Endothelial cell of umbilical vein (primary cell): ENCODE data around the gene NGEF. TPM values are rescaled to one million over a fixed set of nuclear protein-coding genes. Genes with fewer than 3 reads are reported as not detected.

Experiments
- BruUV-seq: library from RNA; stranded (reverse); fragments of 400-500 nt; replicated peaks from 2 replicates; lab custom pipeline; 2021; lab: Mats Ljungman, UMichigan
- CTCF ChIA-PET: fragments of 300-600, 350-600 bp; sonication (Branson Sonifier 250); formaldehyde crosslinking; loops from one replicate; lab custom pipeline; 2021; ENCODE audit warnings: antibody characterized with exemption, inconsistent platforms; lab: Charles Lee
- POLR2A ChIA-PET: fragments of 300-600, 350-600 bp; sonication (Branson Sonifier 250); formaldehyde crosslinking; loops from one replicate; lab custom pipeline; 2021; ENCODE audit warnings: antibody characterized with exemption, inconsistent platforms; lab: Charles Lee
- DNase-seq: peaks from one replicate; pipeline ENCODE4 v3.0.0-alpha.2; 2011; ENCODE audit warnings: low read depth, low spot score
- FAIRE-seq: peaks from 2 replicates; lab custom pipeline; 2011; peaks lifted over from hg19 to GRCh38; lab: Jason Lieb, UNC
- H2AFZ ChIP-seq: 2 replicates; pipeline ENCODE4 v1.6.0; 2012; ENCODE audit warnings: low read depth, low read length, control low read depth, inconsistent platforms
- H3K27ac ChIP-seq: 2 replicates; pipeline ENCODE4 v1.5.1; 2011; ENCODE audit warnings: low read depth, mild to moderate bottlenecking, control low read depth, low read length, moderate library complexity; ENCODE audit not compliant: insufficient read depth
- H3K27me3 ChIP-seq, 2 experiments: 2 replicates each; pipeline versions ENCODE4 v1.6.0 to v1.6.1; 2011; ENCODE audit warnings: low read length in 2 of 2, mixed read lengths in 1 of 2; ENCODE audit not compliant: control insufficient read depth in 2 of 2, insufficient read depth in 2 of 2
- H3K36me3 ChIP-seq, 2 experiments: 2 replicates in 1 of 2; 3 replicates in 1 of 2; pipeline ENCODE4 v1.5.1; 2011; ENCODE audit warnings: low read length in 2 of 2, mild to moderate bottlenecking in 1 of 2, moderate library complexity in 1 of 2; ENCODE audit not compliant: control insufficient read depth in 2 of 2, insufficient read depth in 2 of 2; ENCODE audit errors: extremely low read depth in 1 of 2
- H3K4me1 ChIP-seq: 3 replicates; pipeline ENCODE4 v1.5.1; 2011; ENCODE audit warnings: mild to moderate bottlenecking, low read length; ENCODE audit not compliant: control insufficient read depth, insufficient read depth; ENCODE audit errors: extremely low read depth
- H3K4me2 ChIP-seq: 2 replicates; pipeline ENCODE4 v1.6.1; 2011; ENCODE audit warnings: low read length, control low read depth, mixed read lengths; ENCODE audit not compliant: insufficient read depth
- H3K4me3 ChIP-seq, 3 experiments: fragments of 200-600 bp in 1 of 3; sonication (generic), shearing (Covaris generic) in 1 of 3; replicated peaks in 1 of 3; 2 replicates each; pipeline ENCODE4 v1.5.1; 2011 to 2016; ENCODE audit warnings: control low read depth in 3 of 3, low read length in 3 of 3, mild to moderate bottlenecking in 2 of 3, inconsistent platforms in 1 of 3, low read depth in 1 of 3, moderate library complexity in 1 of 3; ENCODE audit not compliant: insufficient read depth in 1 of 3
- H3K79me2 ChIP-seq: 2 replicates; pipeline ENCODE4 v1.6.0; 2012; ENCODE audit warnings: low read length, inconsistent platforms; ENCODE audit not compliant: control insufficient read depth, insufficient read depth
- H3K9ac ChIP-seq: replicated peaks from 2 replicates; pipeline ENCODE3; 2011; ENCODE audit warnings: low read length, control low read depth; ENCODE audit not compliant: insufficient read depth; ENCODE audit errors: extremely low read depth
- H3K9me1 ChIP-seq: replicated peaks from 3 replicates; pipeline ENCODE4 v1.6.0; 2011; ENCODE audit warnings: mild to moderate bottlenecking, low read length; ENCODE audit not compliant: control insufficient read depth, insufficient read depth; ENCODE audit errors: extremely low read depth
- H3K9me3 ChIP-seq: replicated peaks from 2 replicates; pipeline ENCODE4 v1.5.1; 2012; ENCODE audit warnings: low read length, inconsistent platforms; ENCODE audit not compliant: control insufficient read depth, insufficient read depth
- H4K20me1 ChIP-seq: replicated peaks from 2 replicates; pipeline ENCODE3; 2011; ENCODE audit warnings: mild to moderate bottlenecking, low read length; ENCODE audit not compliant: control insufficient read depth, insufficient read depth; ENCODE audit errors: extremely low read depth
- EZH2 ChIP-seq: IDR thresholded peaks from 2 replicates; pipeline ENCODE4 v1.6.1; 2012; ENCODE audit warnings: borderline replicate concordance, low read depth, mild to moderate bottlenecking, moderate library complexity, low read length, inconsistent platforms; ENCODE audit not compliant: severe bottlenecking
- FOS ChIP-seq: IDR thresholded peaks from 2 replicates; pipeline ENCODE4 v1.6.1; 2011; ENCODE audit warnings: mild to moderate bottlenecking, low read length, moderate library complexity, borderline replicate concordance; ENCODE audit not compliant: insufficient read depth
- GATA2 ChIP-seq: IDR thresholded peaks from 2 replicates; pipeline ENCODE4 v1.7.0; 2011; ENCODE audit warnings: low read depth, mild to moderate bottlenecking, moderate library complexity, mixed read lengths, low read length; ENCODE audit not compliant: insufficient read length, insufficient read depth
- JUN ChIP-seq: IDR thresholded peaks from 2 replicates; pipeline ENCODE4 v1.6.1; 2011; ENCODE audit warnings: borderline replicate concordance, low read depth; ENCODE audit not compliant: insufficient read length, insufficient read depth
- MYC ChIP-seq: IDR thresholded peaks from one replicate; pipeline ENCODE4 v1.6.1; 2011; ENCODE audit warnings: mild to moderate bottlenecking, low read depth, low read length
- POLR2A ChIP-seq: IDR thresholded peaks from 2 replicates; pipeline ENCODE4 v1.6.1; 2012; ENCODE audit warnings: low read depth, mild to moderate bottlenecking, control low read depth, low read length
- POLR2AphosphoS5 ChIP-seq: IDR thresholded peaks from 2 replicates; pipeline ENCODE4 v1.6.1; 2012; ENCODE audit warnings: low read depth, mild to moderate bottlenecking, control low read depth, low read length, moderate library complexity; ENCODE audit not compliant: insufficient read depth
- dilution Hi-C: fragments of 300-500 bp; cut with MboI; formaldehyde crosslinking; loops from one replicate; pipeline ENCODE4 v1.15.0; 2019; ENCODE audit warnings: low sequenced_read_pairs; ENCODE audit not compliant: extremely low pct_ligation_motif_present
- intact Hi-C: fragments of 100-400 bp; cut with micrococcal nuclease; formaldehyde crosslinking; loops from one replicate; pipeline ENCODE4 v1.10.0; 2022
- polyA plus RNA-seq, 4 experiments: library from polyadenylated mRNA; depleted of rRNA in 3 of 4; stranded (reverse) in 3 of 4; unstranded in 1 of 4; fragments of >200 nt; gene quantifications; 2 replicates each; pipeline versions ENCODE4 v1.2.1 to v1.2.3, GENCODE V29; 2011 to 2012; ENCODE audit warnings: missing spikeins in 1 of 4
- total RNA-seq: library from RNA; stranded (reverse); gene quantifications from 2 replicates; pipeline ENCODE4 v1.2.3, GENCODE V29; 2021
- TF ChIP-seq, protein P1 (sequence below), 2 donors: IDR thresholded peaks; 1 replicate in 1 of 2; 2 replicates in 1 of 2; pipeline ENCODE4 v1.5.1; 2011; ENCODE audit warnings: low read length in 2 of 2, mild to moderate bottlenecking in 2 of 2, moderate library complexity in 2 of 2, control low read depth in 1 of 2, inconsistent platforms in 1 of 2, low read depth in 1 of 2; ENCODE audit not compliant: insufficient read depth in 1 of 2; ENCODE audit errors: extremely low read depth in 1 of 2
- TF ChIP-seq, protein P2 (sequence below): IDR thresholded peaks from 2 replicates; pipeline ENCODE4 v1.6.1; 2011; ENCODE audit not compliant: insufficient read depth, insufficient read length

The NGEF gene
- total and polyA plus RNA-seq, 2 donors (not counting 3 experiments of a cell fraction or from before 2014, with no cell fraction given) = 0.22 to 0.41 TPM

DNA sequence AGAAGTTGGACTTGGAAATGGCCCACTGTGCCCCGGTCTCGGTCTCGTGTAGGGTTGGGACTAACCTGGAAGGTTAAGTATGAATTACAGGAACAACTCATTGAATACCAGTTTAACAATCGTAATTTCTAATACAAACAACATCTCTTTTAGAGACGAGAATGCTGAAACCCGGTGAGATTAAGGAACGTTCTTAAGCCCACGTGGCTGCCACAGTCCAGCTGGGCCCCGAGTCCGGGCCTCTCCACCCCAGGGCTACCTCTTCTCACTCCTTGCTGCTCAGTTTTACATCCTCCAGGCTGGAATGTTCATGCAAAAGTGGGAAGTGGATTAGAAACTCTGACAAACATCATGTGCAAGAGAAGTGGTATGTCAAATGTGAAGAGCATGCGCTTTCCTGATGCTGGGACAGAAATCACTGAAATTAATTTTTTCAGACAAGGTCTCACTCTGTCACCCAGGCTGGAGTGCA is 29.4 kb downstream of the NGEF start:
- POLR2A ChIA-PET = no interaction called here
- Histone ChIP-seq H3K27me3 (peaks cover 0 to 2% of the 10 kb centered on the region in 2 experiments), H3K27ac (no peak overlapping the region), H3K4me2 (no peak overlapping the region), H3K9me3 (no peaks in the 10 kb centered on the region), H3K4me1 (peaks cover 7% of the 10 kb centered on the region), H2AFZ (no peak overlapping the region), H3K36me3 (no peaks in the 10 kb centered on the region), H3K4me3 (no peak overlapping the region), H3K79me2 (no peaks in the 10 kb centered on the region), H3K9me1 (no peaks in the 10 kb centered on the region), H4K20me1 (no peaks in the 10 kb centered on the region), H3K9ac (no peak overlapping the region)
- CTCF ChIA-PET = interaction anchor here (1.2 kb wide), 1 partner anchor 45 kb away, joined by 4 read pairs; no protein-coding TSS in a partner anchor
- dilution Hi-C loops = no loop called here
- no TSS peak for BruUV-seq
- DNase-seq (no peak), FAIRE-seq (no peak)
- intact Hi-C loops = loop anchor here (10.0 kb wide), 1 partner anchor 271 kb away; the partner anchor contains the start of gene ATG16L1
- no peak for TF ChIP-seq GATA2
- TF ChIP-seq POLR2AphosphoS5 = no peak
- no peak for TF ChIP-seq FOS
- no peak for TF ChIP-seq POLR2A
- no peak for TF ChIP-seq MYC
- TF ChIP-seq EZH2 = no peak
- TF ChIP-seq, protein P1, sequence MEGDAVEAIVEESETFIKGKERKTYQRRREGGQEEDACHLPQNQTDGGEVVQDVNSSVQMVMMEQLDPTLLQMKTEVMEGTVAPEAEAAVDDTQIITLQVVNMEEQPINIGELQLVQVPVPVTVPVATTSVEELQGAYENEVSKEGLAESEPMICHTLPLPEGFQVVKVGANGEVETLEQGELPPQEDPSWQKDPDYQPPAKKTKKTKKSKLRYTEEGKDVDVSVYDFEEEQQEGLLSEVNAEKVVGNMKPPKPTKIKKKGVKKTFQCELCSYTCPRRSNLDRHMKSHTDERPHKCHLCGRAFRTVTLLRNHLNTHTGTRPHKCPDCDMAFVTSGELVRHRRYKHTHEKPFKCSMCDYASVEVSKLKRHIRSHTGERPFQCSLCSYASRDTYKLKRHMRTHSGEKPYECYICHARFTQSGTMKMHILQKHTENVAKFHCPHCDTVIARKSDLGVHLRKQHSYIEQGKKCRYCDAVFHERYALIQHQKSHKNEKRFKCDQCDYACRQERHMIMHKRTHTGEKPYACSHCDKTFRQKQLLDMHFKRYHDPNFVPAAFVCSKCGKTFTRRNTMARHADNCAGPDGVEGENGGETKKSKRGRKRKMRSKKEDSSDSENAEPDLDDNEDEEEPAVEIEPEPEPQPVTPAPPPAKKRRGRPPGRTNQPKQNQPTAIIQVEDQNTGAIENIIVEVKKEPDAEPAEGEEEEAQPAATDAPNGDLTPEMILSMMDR (IDR thresholded peaks at IDR 0.05; ENCODE audit: extremely low read depth in 1 of 2, insufficient read depth in 1 of 2, low read depth in 1 of 2, low read length in 2 of 2) = no peak
- TF ChIP-seq, protein P2, sequence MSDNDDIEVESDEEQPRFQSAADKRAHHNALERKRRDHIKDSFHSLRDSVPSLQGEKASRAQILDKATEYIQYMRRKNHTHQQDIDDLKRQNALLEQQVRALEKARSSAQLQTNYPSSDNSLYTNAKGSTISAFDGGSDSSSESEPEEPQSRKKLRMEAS = no peak
- TF ChIP-seq JUN = no peak
